Measurements from ENCODE around the gene FCRL5.

Gene FCRL5

GRCh38 chr1:157551694-157552693 is at the start of gene FCRL5:
FCRL5 (minus strand) TSS chr1:157552515; CDS start chr1:157552362, 153 bp downstream.
- H3K4me3 ChIP-seq (ENCODE audit: control insufficient read depth, low read depth, low read length), result no peak within 1 kb of the TSS
- no peak for TF ChIP-seq CTCF (conservative IDR thresholded peaks at IDR 0.05; ENCODE audit: control insufficient read depth, insufficient read depth, low read depth, low read length)
- DNase-seq (ENCODE audit: low read depth), result no peak

GRCh38 chr1:157600236-157600635 is 47.9 kb upstream of the FCRL5 start:
- no peak for DNase-seq (ENCODE audit: low read depth)
- H3K4me3 ChIP-seq (ENCODE audit: control insufficient read depth, low read depth, low read length), result no peak overlapping the region
- TF ChIP-seq CTCF (conservative IDR thresholded peaks at IDR 0.05; ENCODE audit: control insufficient read depth, insufficient read depth, low read depth, low read length), result no peak

DNA sequence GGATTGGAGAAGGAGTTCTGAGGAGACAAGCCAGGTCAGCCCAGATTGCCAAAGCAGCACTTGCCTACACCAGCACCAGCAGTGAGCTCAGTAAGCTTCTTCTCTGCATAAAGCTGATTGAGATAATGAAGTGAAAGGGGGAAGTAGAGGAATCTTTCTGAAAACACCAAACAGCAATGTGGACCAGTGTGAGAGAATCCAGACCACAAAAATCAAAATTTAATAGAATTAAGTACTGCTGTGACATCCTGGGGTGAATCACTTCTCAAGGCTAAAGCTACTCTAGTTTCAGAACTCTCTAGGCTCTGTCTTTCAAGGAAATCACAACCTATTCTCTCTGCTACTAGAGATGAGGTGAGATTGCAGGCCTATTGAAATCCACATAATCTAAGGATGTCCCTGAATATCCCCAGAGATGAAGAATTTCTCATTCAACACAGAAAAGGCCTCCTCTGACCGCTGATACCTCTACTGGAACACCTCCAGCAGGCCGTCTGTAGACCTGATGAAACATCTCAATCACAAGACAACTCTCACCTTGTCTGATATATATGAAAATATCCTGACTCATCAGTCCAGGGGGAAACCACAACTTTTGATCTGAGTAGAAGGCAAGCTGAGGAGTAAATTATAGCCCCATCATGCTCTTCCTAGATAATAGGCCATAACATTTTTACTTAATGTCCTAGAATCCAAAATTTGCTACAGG is 45.8 kb upstream of the FCRL5 start, which contains the start of gene FCRL4:
Gene FCRL4, minus strand, starts transcription at position 127 of the 709 bp plus-strand sequence. CDS start 141 bp downstream, outside the sequence.
- no peak for DNase-seq (ENCODE audit: low read depth)
- no peak within 1 kb of the TSS for H3K4me3 ChIP-seq (ENCODE audit: control insufficient read depth, low read depth, low read length)
- TF ChIP-seq CTCF (conservative IDR thresholded peaks at IDR 0.05; ENCODE audit: control insufficient read depth, insufficient read depth, low read depth, low read length), result no peak

GRCh38 chr1:157596384-157596783 is 44.1 kb upstream of the FCRL5 start:
- no peak for TF ChIP-seq CTCF (conservative IDR thresholded peaks at IDR 0.05; ENCODE audit: control insufficient read depth, insufficient read depth, low read depth, low read length)
- no peak for DNase-seq (ENCODE audit: low read depth)
- H3K4me3 ChIP-seq (ENCODE audit: control insufficient read depth, low read depth, low read length), result no peak overlapping the region

DNA sequence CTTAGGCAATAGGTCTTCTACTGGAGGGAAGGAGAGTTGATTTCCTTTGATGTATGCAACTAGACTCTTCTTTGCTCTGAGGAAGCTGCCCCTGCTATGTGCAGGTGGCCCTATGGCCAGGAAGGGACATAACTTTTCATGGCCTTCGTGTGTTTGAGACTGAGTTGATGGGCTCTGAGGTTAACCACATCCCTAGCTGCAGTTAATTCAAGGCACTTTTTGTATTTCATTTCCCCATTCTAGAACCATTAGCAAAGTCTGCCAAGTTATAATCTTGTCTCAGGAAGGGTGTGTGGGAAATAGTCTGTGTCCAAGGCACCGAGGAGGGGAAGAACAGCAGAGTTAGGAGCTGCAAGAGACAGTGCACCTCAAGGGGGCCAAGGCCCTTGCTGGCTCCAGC is 43.0 kb upstream of the FCRL5 start:
- no peak for DNase-seq (ENCODE audit: low read depth)
- TF ChIP-seq CTCF (conservative IDR thresholded peaks at IDR 0.05; ENCODE audit: control insufficient read depth, insufficient read depth, low read depth, low read length), result no peak
- no peak overlapping the region for H3K4me3 ChIP-seq (ENCODE audit: control insufficient read depth, low read depth, low read length)

DNA sequence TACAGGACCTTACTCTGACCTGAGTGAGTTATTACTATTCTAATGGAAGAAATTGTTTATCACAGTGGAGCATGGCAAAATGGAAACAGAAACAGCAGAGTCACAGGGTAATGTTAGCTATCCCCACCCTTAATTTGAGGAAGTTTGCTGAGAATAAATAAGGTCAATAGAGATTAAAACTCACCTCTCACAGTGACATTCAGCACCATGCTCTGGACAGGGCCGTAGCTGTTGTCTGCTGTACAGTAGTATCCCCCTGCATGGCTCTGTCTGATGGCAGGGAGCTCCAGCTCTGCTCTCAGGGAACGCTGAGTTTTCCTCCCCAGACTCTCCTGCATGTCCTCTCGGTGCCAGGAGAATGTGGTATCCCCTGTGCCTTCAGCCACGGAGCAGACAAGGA is 33.7 kb upstream of the FCRL5 start:
- DNase-seq (ENCODE audit: low read depth), result no peak
- no peak for TF ChIP-seq CTCF (conservative IDR thresholded peaks at IDR 0.05; ENCODE audit: control insufficient read depth, insufficient read depth, low read depth, low read length)
- H3K4me3 ChIP-seq (ENCODE audit: control insufficient read depth, low read depth, low read length), result no peak overlapping the region
